Gastroesophageal sphincter (tissue), 4 donors: ENCODE results near the gene IRF3. TPM values are rescaled to one million over a fixed set of nuclear protein-coding genes. Genes with fewer than 3 reads are reported as not detected.

Experiments used
- ATAC-seq: fragments of 150-250 bp; one replicate; pipeline ENCODE4 v1.9.1; 2016; ENCODE audit warnings: mild to moderate bottlenecking, moderate library complexity
- H3K27ac ChIP-seq, 4 donors: fragments of 200-600 bp; sonication (generic) in 3 of 4; 1 replicate in 3 of 4; 2 replicates in 1 of 4; pipeline ENCODE4 v1.5.1; 2016 to 2019
- H3K27me3 ChIP-seq: fragments of 200-600 bp; sonication (generic); one replicate; pipeline ENCODE4 v1.5.1; 2019
- H3K36me3 ChIP-seq, 2 donors: fragments of 200-600 bp; sonication (generic); one replicate each; pipeline ENCODE4 v1.5.1; 2019; ENCODE audit warnings: control low read depth in 1 of 2
- H3K4me1 ChIP-seq, 3 donors: fragments of 200-600 bp; sonication (generic); 1 replicate in 2 of 3; 2 replicates in 1 of 3; pipeline ENCODE4 v1.5.1; 2016 to 2019; ENCODE audit warnings: control low read depth in 2 of 3
- H3K4me3 ChIP-seq, 2 donors: fragments of 200-600 bp; sonication (generic); one replicate each; pipeline ENCODE4 v1.5.1; 2019; ENCODE audit warnings: mild to moderate bottlenecking in 1 of 2, moderate library complexity in 1 of 2
- H3K9me3 ChIP-seq, 3 donors: fragments of 200-600 bp; sonication (generic); one replicate each; pipeline ENCODE4 v1.5.1; 2017 to 2019; ENCODE audit warnings: control low read depth in 2 of 3
- EP300 ChIP-seq: sonication (generic); formaldehyde crosslinking; IDR thresholded peaks from one replicate; pipeline ENCODE4 v1.6.1; 2017; ENCODE audit warnings: antibody characterized with exemption, mild to moderate bottlenecking
- POLR2A ChIP-seq, 2 donors: fragments of 450-650 bp; IDR thresholded peaks; one replicate each; pipeline ENCODE4 v1.6.1; 2017; ENCODE audit warnings: antibody characterized with exemption in 2 of 2, mild to moderate bottlenecking in 2 of 2, moderate library complexity in 1 of 2
- POLR2AphosphoS5 ChIP-seq: sonication (generic); formaldehyde crosslinking; IDR thresholded peaks from one replicate; pipeline ENCODE4 v1.6.1; 2017; ENCODE audit warnings: antibody characterized with exemption
- WGBS, 2 donors: methylation state at CpG; one replicate each; pipeline ENCODE4 v1.1.5; 2018; ENCODE audit warnings: low coverage in 1 of 2; 5-methylcytosine and 5-hydroxymethylcytosine counted together
- total RNA-seq, 4 donors: library from RNA; depleted of rRNA; stranded (reverse); fragments of >200 nt; gene quantifications; one replicate each; pipeline ENCODE4 v1.1.0, GENCODE V29; 2016
- TF ChIP-seq, protein P1 (sequence below), 4 experiments: fragments of 200-600 bp in 2 of 4; fragments of 450-650 bp in 2 of 4; sonication (generic) in 1 of 4; IDR thresholded peaks; one replicate each; pipeline ENCODE4 v1.5.1; 2017 to 2019; ENCODE audit warnings: antibody characterized with exemption in 4 of 4, mild to moderate bottlenecking in 2 of 4, moderate library complexity in 2 of 4

Gene IRF3
- total RNA-seq, 4 donors from 2014 or later: 29.2 to 68.6 (median 39.9) TPM

DNA sequence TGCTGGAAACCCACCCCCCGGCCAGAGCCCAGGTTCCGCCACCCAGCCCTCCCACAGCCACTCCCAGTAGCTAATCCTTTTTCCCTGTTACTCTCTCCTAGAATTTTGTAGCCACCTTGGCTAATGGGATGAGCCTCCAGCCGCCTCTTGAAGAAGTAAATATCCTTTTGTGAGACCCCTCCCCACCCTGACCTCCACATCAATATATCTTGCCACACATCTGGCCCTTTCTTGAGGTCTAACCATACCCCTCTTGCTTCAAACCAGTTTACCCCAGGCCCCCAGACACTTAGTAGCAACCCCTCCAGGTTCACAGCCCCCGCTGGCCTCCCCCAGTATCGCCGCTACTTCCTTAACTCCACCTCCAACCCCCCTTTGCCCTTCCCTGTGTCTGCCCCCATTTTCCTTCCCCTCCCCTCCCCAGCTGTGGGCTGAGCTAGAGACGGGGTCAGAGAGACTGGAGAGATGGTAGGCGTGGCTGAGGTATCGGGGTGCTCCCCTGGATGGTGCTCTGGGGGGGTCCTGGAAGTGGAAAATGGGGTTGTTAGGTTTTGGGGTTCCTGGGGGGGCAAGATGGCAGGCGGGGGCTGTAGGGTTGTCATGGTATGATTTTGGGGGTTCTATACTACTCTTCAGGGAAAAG is 14.2 kb upstream of the IRF3 start:
- WGBS, 2 donors: 34 to 69% methylated on average over 5 to 7 of the region's 10 CpGs
- peak overlapping the region in 1 of 2 donors; percentile 34 for H3K4me3 ChIP-seq
- no peaks in the 10 kb centered on the region for H3K9me3 ChIP-seq
- peaks cover 0 to 60% (median 19%) of the 10 kb centered on the region in 3 donors for H3K4me1 ChIP-seq
- H3K27me3 ChIP-seq: no peaks in the 10 kb centered on the region
- ATAC-seq: no peak
- peak overlapping the region in 3 of 4 donors; percentile 59 to 71 (median 67) for H3K27ac ChIP-seq
- TF ChIP-seq, protein P1, sequence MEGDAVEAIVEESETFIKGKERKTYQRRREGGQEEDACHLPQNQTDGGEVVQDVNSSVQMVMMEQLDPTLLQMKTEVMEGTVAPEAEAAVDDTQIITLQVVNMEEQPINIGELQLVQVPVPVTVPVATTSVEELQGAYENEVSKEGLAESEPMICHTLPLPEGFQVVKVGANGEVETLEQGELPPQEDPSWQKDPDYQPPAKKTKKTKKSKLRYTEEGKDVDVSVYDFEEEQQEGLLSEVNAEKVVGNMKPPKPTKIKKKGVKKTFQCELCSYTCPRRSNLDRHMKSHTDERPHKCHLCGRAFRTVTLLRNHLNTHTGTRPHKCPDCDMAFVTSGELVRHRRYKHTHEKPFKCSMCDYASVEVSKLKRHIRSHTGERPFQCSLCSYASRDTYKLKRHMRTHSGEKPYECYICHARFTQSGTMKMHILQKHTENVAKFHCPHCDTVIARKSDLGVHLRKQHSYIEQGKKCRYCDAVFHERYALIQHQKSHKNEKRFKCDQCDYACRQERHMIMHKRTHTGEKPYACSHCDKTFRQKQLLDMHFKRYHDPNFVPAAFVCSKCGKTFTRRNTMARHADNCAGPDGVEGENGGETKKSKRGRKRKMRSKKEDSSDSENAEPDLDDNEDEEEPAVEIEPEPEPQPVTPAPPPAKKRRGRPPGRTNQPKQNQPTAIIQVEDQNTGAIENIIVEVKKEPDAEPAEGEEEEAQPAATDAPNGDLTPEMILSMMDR (IDR thresholded peaks at IDR 0.05): no peak
- TF ChIP-seq POLR2A (IDR thresholded peaks at IDR 0.05): no peak
- TF ChIP-seq EP300: no peak
- TF ChIP-seq POLR2AphosphoS5: no peak
- H3K36me3 ChIP-seq: peaks cover 0 to 41% of the 10 kb centered on the region in 2 donors

DNA sequence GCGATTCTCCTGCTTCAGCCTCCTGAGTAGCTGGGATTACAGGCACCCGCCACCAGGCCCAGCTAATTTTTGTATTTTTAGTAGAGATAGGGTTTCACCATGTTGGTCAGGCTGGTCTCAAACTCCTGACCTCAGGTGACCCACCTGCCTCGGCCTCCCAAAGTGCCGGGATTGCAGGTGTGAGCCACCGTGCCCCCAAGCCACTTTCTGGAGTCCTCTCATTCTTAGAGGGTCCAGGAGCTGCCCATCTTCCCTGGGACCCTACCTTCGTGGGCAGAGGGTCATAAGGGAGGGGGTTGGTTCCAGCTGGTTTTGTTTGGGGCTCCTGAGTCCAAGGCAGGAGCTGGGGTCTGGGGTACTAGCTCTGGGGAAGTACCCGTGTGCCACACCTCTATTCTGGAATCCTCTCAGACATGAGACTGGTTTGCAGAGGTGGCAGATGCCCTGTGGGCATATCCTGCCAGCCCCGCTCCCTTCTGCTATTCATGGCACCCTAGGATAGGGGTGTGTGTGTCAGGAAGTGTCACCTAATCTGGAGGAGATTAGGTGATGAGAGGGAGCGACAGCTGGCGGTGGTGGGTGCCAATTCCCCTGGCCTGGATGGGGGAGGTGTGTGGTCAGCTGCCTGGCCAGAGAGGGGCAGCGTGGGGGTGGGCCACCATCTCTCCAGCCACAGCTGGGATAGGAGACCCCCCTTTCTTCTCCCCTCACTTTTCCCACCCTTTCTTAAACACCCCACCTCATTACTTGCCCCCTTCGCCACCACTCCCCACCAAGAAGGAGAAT is 13.5 kb upstream of the IRF3 start:
- H3K4me1 ChIP-seq: peaks cover 0 to 61% (median 19%) of the 10 kb centered on the region in 3 donors
- peaks cover 0 to 33% of the 10 kb centered on the region in 2 donors for H3K36me3 ChIP-seq
- H3K4me3 ChIP-seq: no peak overlapping the region
- H3K9me3 ChIP-seq: no peaks in the 10 kb centered on the region
- H3K27me3 ChIP-seq: no peaks in the 10 kb centered on the region
- no peak for ATAC-seq
- 80% methylated on average over 2 of the region's 12 CpGs; no CpG with 5 or more reads in 1 of the 2 donors for WGBS, 2 donors
- H3K27ac ChIP-seq: peak overlapping the region in 3 of 4 donors; percentile 52 to 96 (median 67)
- TF ChIP-seq EP300 (no peak), POLR2AphosphoS5 (no peak), POLR2A (IDR thresholded peaks at IDR 0.05) (no peak)
- TF ChIP-seq, protein P1 (IDR thresholded peaks at IDR 0.05): no peak

DNA sequence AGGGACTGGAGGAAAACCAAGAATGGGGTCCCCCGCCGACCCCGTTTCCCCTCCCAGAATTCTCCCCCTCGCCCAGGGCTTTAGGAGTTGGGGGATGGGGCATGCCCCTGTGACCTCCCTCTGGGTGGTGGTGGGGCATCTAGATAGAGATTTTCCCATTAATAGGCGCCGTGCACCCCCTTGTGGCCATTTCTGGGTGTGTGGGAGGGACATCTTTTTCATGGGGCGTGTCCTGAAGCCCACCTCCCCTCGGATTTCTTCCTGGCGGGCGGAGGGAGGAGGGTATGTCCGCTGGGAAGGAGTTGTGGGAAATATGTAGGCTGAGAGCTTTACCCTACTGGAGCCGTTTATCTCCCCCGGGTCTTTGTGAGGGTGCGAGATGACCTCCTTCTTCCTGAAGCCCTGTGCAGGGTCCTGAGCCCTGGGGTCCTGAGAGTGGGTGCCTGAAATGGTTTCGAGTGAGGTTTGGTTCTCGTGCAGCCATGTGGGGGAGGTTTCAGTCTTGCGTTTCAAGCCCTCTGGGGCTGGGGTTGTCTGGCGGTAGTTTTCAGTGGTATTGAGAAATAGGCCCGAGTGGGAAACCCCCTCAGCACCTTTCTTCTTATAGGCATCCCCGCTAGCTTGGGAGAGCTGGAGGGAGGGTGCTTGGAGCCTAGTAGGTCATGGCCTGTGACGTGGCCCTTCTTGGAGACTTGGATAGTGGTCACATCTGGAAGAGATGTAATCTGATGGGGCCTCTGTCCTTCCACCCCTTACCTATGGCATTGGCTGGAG is 12.4 kb upstream of the IRF3 start:
- Histone ChIP-seq H3K27ac (peak overlapping the region; percentile 70 to 96 (median 93)), H3K27me3 (no peaks in the 10 kb centered on the region), H3K4me1 (peaks cover 0 to 61% (median 19%) of the 10 kb centered on the region in 3 donors), H3K4me3 (peak overlapping the region; percentile 88 to 100), H3K36me3 (peaks cover 0 to 23% of the 10 kb centered on the region in 2 donors), H3K9me3 (no peaks in the 10 kb centered on the region)
- WGBS, 2 donors: 0% methylated on average over 5 of the region's 21 CpGs; no CpG with 5 or more reads in 1 of the 2 donors
- no peak for TF ChIP-seq POLR2A (IDR thresholded peaks at IDR 0.05)
- TF ChIP-seq, protein P1 (IDR thresholded peaks at IDR 0.05): peak in 3 of 4 experiments; percentile 53 to 66 (median 63)
- no peak for ATAC-seq

DNA sequence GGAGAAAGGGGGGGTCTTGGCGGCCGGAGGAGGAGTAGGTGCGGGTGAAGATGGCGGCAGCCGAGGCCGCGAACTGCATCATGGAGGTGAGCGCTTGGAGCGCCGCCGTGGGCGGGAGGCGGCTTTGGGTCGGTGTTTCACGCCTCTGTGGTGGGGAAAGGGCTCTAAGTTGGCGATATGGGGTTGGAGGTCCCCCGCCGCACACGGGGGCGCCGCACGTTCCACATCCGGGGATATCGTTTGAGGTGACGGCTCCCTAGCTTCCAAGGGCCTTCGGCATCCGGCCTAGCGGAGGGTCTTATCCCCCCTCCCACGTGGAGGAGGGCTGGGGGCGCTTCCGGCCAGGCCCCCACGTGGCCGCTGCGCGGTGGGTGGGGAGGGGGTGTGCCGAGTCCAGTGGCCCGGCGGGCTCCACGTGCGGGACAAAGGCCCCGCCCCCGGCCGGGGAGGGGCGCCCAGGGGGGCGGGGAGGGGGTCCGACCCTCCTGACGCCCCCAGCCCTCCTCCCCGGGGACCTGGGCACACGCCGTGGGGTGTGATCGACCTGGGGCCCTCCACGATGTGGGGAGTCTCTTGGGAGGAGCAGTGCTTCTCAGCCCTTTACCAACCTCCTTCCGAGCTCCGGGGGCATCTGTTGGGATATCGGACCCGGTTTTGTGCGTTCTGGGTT is 11.7 kb upstream of the IRF3 start, which contains the start of gene PRMT1:
Gene PRMT1, plus strand, starts transcription at position 41 of the 670 bp plus-strand sequence. Its CDS starts 10 bp downstream, at position 51.
- Histone ChIP-seq H3K27me3 (no peaks in the 10 kb centered on the region), H3K27ac (peak within 1 kb of the TSS; percentile 81 to 96 (median 93))

More for the DNA sequence above, 11.7 kb upstream of the IRF3 start, which contains the start of gene PRMT1:
- Histone ChIP-seq H3K4me1 (peaks cover 0 to 64% (median 19%) of the 10 kb centered on the region in 3 donors), H3K9me3 (no peaks in the 10 kb centered on the region), H3K36me3 (peaks cover 0 to 15% of the 10 kb centered on the region in 2 donors), H3K4me3 (peak within 1 kb of the TSS; percentile 88 to 100)
- ATAC-seq: no peak
- WGBS, 2 donors: 0% methylated on average over 1 of the region's 57 CpGs; no CpG with 5 or more reads in 1 of the 2 donors
- TF ChIP-seq POLR2A (IDR thresholded peaks at IDR 0.05) (peak; percentile 48 to 72), EP300 (no peak), POLR2AphosphoS5 (peak; percentile 26)
- TF ChIP-seq, protein P1 (IDR thresholded peaks at IDR 0.05): peak in 1 of 4 experiments; percentile 10
